SK-N-SH treated with all-trans-retinoic acid at 6 μM for 48 hours (cell line): ENCODE measurements around the gene FOXS1.

Source experiments
- ATAC-seq: fragments of 200-7000 bp; cut with Tn5 transposase; 3 replicates; pipeline ENCODE4 v1.9.1; 2020; ENCODE audit warnings: mild to moderate bottlenecking, moderate library complexity
- ARNTL ChIP-seq: fragments of 450-650 bp; formaldehyde crosslinking; IDR thresholded peaks from 2 replicates; pipeline ENCODE4 v1.5.0; 2020; ENCODE audit warnings: low read depth, mild to moderate bottlenecking, moderate library complexity, borderline replicate concordance
- BACH2 ChIP-seq: fragments of 250-450 bp; sonication (Bioruptor Pico); IDR thresholded peaks from 2 replicates; pipeline ENCODE4 v1.9.0; 2021; ENCODE audit warnings: mild to moderate bottlenecking, borderline replicate concordance
- CREB5 ChIP-seq: fragments of 250-450 bp; sonication (Bioruptor Pico); IDR thresholded peaks from 2 replicates; pipeline ENCODE4 v1.5.1; 2020; ENCODE audit warnings: low read depth, mild to moderate bottlenecking, moderate library complexity
- CSRNP3 ChIP-seq: fragments of 250-450 bp; sonication (Bioruptor Pico); IDR thresholded peaks from 2 replicates; pipeline ENCODE4 v1.5.1; 2021; ENCODE audit warnings: mild to moderate bottlenecking, moderate library complexity
- ESRRG ChIP-seq: fragments of 250-450 bp; sonication (Bioruptor Pico); IDR thresholded peaks from 2 replicates; pipeline ENCODE4 v1.6.1; 2021; ENCODE audit warnings: mild to moderate bottlenecking
- GLIS3 ChIP-seq: fragments of 250-450 bp; sonication (Bioruptor Pico); IDR thresholded peaks from 2 replicates; pipeline ENCODE4 v1.5.0; 2020; ENCODE audit warnings: mild to moderate bottlenecking, moderate library complexity
- OSR1 ChIP-seq: fragments of 250-450 bp; sonication (Bioruptor Pico); IDR thresholded peaks from 2 replicates; pipeline ENCODE4 v1.8.0; 2022; ENCODE audit warnings: moderate library complexity, mild to moderate bottlenecking, inconsistent platforms
- POU6F1 ChIP-seq: fragments of 250-450 bp; sonication (Bioruptor Pico); IDR thresholded peaks from 2 replicates; pipeline ENCODE4 v1.8.0; 2021; ENCODE audit warnings: low read depth, mild to moderate bottlenecking, moderate library complexity, borderline replicate concordance
- PPARA ChIP-seq: fragments of 250-450 bp; sonication (Bioruptor Pico); IDR thresholded peaks from 2 replicates; pipeline ENCODE4 v1.5.0; 2020; ENCODE audit warnings: mild to moderate bottlenecking, borderline replicate concordance
- RARB ChIP-seq: fragments of 250-450 bp; sonication (Bioruptor Pico); IDR thresholded peaks from 2 replicates; pipeline ENCODE4 v1.8.0; 2021; ENCODE audit warnings: mild to moderate bottlenecking, moderate library complexity
- SNAI2 ChIP-seq: fragments of 250-450 bp; sonication (Bioruptor Pico); IDR thresholded peaks from 2 replicates; pipeline ENCODE4 v1.5.0; 2020; ENCODE audit warnings: mild to moderate bottlenecking, moderate library complexity
- TCF4 ChIP-seq: fragments of 250-450 bp; sonication (Bioruptor Pico); IDR thresholded peaks from 2 replicates; pipeline ENCODE4 v1.8.0; 2021; ENCODE audit warnings: mild to moderate bottlenecking, moderate library complexity, borderline replicate concordance
- TOX ChIP-seq: fragments of 250-450 bp; sonication (Bioruptor Pico); IDR thresholded peaks from 2 replicates; pipeline ENCODE4 v1.8.0; 2021; ENCODE audit warnings: mild to moderate bottlenecking, moderate library complexity, borderline replicate concordance
- TSHZ2 ChIP-seq: fragments of 250-450 bp; sonication (Bioruptor Pico); IDR thresholded peaks from 2 replicates; pipeline ENCODE4 v1.5.0; 2020; ENCODE audit warnings: mild to moderate bottlenecking, moderate library complexity
- ZFP3 ChIP-seq: fragments of 250-450 bp; sonication (Bioruptor Pico); IDR thresholded peaks from 2 replicates; pipeline ENCODE4 v1.5.0; 2020; ENCODE audit warnings: mild to moderate bottlenecking, moderate library complexity
- ZFP30 ChIP-seq: fragments of 450-650 bp; formaldehyde crosslinking; IDR thresholded peaks from 2 replicates; pipeline ENCODE4 v1.5.0; 2022; ENCODE audit warnings: mild to moderate bottlenecking, moderate library complexity
- ZNF565 ChIP-seq: fragments of 450-650 bp; formaldehyde crosslinking; conservative IDR thresholded peaks from 2 replicates; pipeline ENCODE4 v1.5.0; 2020; ENCODE audit warnings: low read depth, mild to moderate bottlenecking, moderate library complexity
- ZNF8 ChIP-seq: fragments of 450-650 bp; formaldehyde crosslinking; IDR thresholded peaks from 2 replicates; pipeline ENCODE4 v1.5.0; 2020; ENCODE audit warnings: mild to moderate bottlenecking, moderate library complexity

The FOXS1 gene

GRCh38 chr20:31819083-31819784, 26.2 kb downstream of the FOXS1 start, which contains the start of gene MYLK2:
Gene MYLK2 (plus strand): TSS chr20:31819356. CDS start chr20:31819581, 225 bp downstream.
- ATAC-seq = no peak
- TF ChIP-seq CREB5 (CRISPR knock-in tag) (no peak), ZFP3 (CRISPR knock-in tag) (no peak), OSR1 (CRISPR knock-in tag) (no peak), TSHZ2 (no peak)

- no peak for ATAC-seq
- TF ChIP-seq TSHZ2 (no peak), CREB5 (CRISPR knock-in tag) (no peak), RARB (CRISPR knock-in tag) (no peak), ESRRG (CRISPR knock-in tag) (no peak), OSR1 (CRISPR knock-in tag) (no peak), TCF4 (CRISPR knock-in tag) (no peak), TOX (CRISPR knock-in tag) (no peak), CSRNP3 (no peak), POU6F1 (CRISPR knock-in tag) (no peak), GLIS3 (no peak), BACH2 (CRISPR knock-in tag) (no peak), SNAI2 (CRISPR knock-in tag) (no peak), ZFP3 (CRISPR knock-in tag) (no peak), ZNF8 (CRISPR knock-in tag) (no peak), ZFP30 (no peak), ARNTL (CRISPR knock-in tag) (no peak), ZNF565 (no peak), PPARA (no peak)
These were observed 27.0 kb downstream of the FOXS1 start for GRCh38 chr20:31818376-31818908.
